ENCODE data around the gene IQSEC3.
"Not testable (repeated sequence)": the region's sequence is repeated elsewhere in the genome, so short reads cannot be mapped to it uniquely, and the experiment has no call there.

IQSEC3 gene

GRCh38 chr12:66428-66781 lies at the start of gene IQSEC3:
Gene IQSEC3 (plus strand): TSS chr12:66767. CDS start chr12:66883, 116 bp downstream.
- FAIRE-seq, result not testable (repeated sequence)

GRCh38 chr12:17370-18340 lies 48.9 kb upstream of the IQSEC3 start:
- not testable (repeated sequence) for FAIRE-seq

GRCh38 chr12:18821-19567 lies 47.6 kb upstream of the IQSEC3 start:
- not testable (repeated sequence) for FAIRE-seq

GRCh38 chr12:19906-20305 lies 46.7 kb upstream of the IQSEC3 start:
- not testable (repeated sequence) for FAIRE-seq

GRCh38 chr12:20757-21156 lies 45.8 kb upstream of the IQSEC3 start:
- no peak for FAIRE-seq

- no peak for FAIRE-seq
These were observed 45.0 kb upstream of the IQSEC3 start for GRCh38 chr12:21301-22189.

- no peak for FAIRE-seq
These were observed 44.4 kb upstream of the IQSEC3 start for GRCh38 chr12:22190-22529.

- no peak for FAIRE-seq
These were observed 43.9 kb upstream of the IQSEC3 start for GRCh38 chr12:22530-23201.

- FAIRE-seq, result not testable (repeated sequence)
These were observed 38.7 kb upstream of the IQSEC3 start for GRCh38 chr12:27904-28303.

GRCh38 chr12:38775-39174 lies 27.8 kb upstream of the IQSEC3 start:
- not testable (repeated sequence) for FAIRE-seq

GRCh38 chr12:39555-40265 lies 26.9 kb upstream of the IQSEC3 start:
- not testable (repeated sequence) for FAIRE-seq

GRCh38 chr12:44352-44751 lies 22.2 kb upstream of the IQSEC3 start:
- FAIRE-seq, result not testable (repeated sequence)

GRCh38 chr12:45235-45990 lies 21.2 kb upstream of the IQSEC3 start:
- not testable (repeated sequence) for FAIRE-seq

- not testable (repeated sequence) for FAIRE-seq
These were observed 20.6 kb upstream of the IQSEC3 start for GRCh38 chr12:45991-46358.

- not testable (repeated sequence) for FAIRE-seq
These were observed 20.0 kb upstream of the IQSEC3 start for GRCh38 chr12:46542-46941.

- not testable (repeated sequence) for FAIRE-seq
These were observed 18.8 kb upstream of the IQSEC3 start for GRCh38 chr12:47699-48226.

GRCh38 chr12:49149-49548 lies 17.4 kb upstream of the IQSEC3 start:
- FAIRE-seq, result not testable (repeated sequence)

- FAIRE-seq, result not testable (repeated sequence)
These were observed 15.5 kb upstream of the IQSEC3 start for GRCh38 chr12:51087-51486.

- not testable (repeated sequence) for FAIRE-seq
These were observed 14.6 kb upstream of the IQSEC3 start for GRCh38 chr12:51962-52361.

Data from endometrium (tissue), 2 donors.